ENCODE data around the gene MLLT11.
A peak's percentile ranks its signal among the peaks of the same experiment; 100 is the strongest.

MLLT11 gene

GRCh38 chr1:151067185-151067584 lies 7.0 kb downstream of the MLLT11 start:
- Histone ChIP-seq H4K91ac (ENCODE audit: low read depth, low read length, poor library complexity) (no peak overlapping the region), H3K36me3 (replicated peaks in 1 of 2; ENCODE audit: control insufficient read depth in 2 of 2, insufficient read depth in 2 of 2, low read length in 2 of 2) (peaks cover 16 to 79% of the 10 kb centered on the region in 2 donors), H3K79me1 (ENCODE audit: low read depth, low read length) (no peaks in the 10 kb centered on the region), H3K4me3 (ENCODE audit: low read length in 2 of 2) (no peak overlapping the region), H2BK120ac (ENCODE audit: low read depth, low read length) (no peak overlapping the region), H3K27ac (replicated peaks; ENCODE audit: low read length) (peak overlapping the region; percentile 8), H2BK5ac (ENCODE audit: low read length) (no peak overlapping the region), H3K9me3 (replicated peaks in 1 of 2; ENCODE audit: control insufficient read depth in 2 of 2, insufficient read depth in 1 of 2, low read depth in 1 of 2, low read length in 2 of 2) (peaks cover 0 to 10% of the 10 kb centered on the region in 2 donors), H3K4me1 (ENCODE audit: control insufficient read depth in 2 of 2, insufficient read depth in 1 of 2, low read depth in 1 of 2, low read length in 2 of 2) (peaks cover 0 to 7% of the 10 kb centered on the region in 2 donors), H4K8ac (ENCODE audit: low read depth, low read length) (no peak overlapping the region), H2BK12ac (ENCODE audit: low read length) (no peak overlapping the region), H3K27me3 (ENCODE audit: control insufficient read depth in 3 of 3, insufficient read depth in 3 of 3, low read depth in 1 of 3, low read length in 3 of 3) (no peaks in the 10 kb centered on the region), H2BK15ac (ENCODE audit: low read length) (no peak overlapping the region), H3K4me2 (ENCODE audit: insufficient read depth, low read length, poor library complexity, severe bottlenecking) (no peak overlapping the region), H3K4ac (ENCODE audit: low read length) (no peak overlapping the region), H3K14ac (ENCODE audit: low read length) (no peak overlapping the region), H3K23ac (ENCODE audit: low read depth, low read length, poor library complexity) (no peak overlapping the region), H3K9ac (ENCODE audit: low read depth, low read length, poor library complexity) (no peak overlapping the region), H2AFZ (ENCODE audit: low read length) (no peak overlapping the region), H2AK5ac (ENCODE audit: low read depth, low read length) (no peak overlapping the region), H3K18ac (ENCODE audit: low read length) (no peak overlapping the region)
- DNase-seq (ENCODE audit: low spot score), result no peak
- WGBS, 2 donors (ENCODE audit: extremely low coverage in 2 of 2, insufficient read length in 2 of 2, insufficient replicate concordance in 1 of 2), result no CpG with 5 or more reads among the region's 4 CpGs

- no peak overlapping the region for H3K23ac ChIP-seq (ENCODE audit: low read depth, low read length, poor library complexity)
- peaks cover 15 to 68% of the 10 kb centered on the region in 2 donors for H3K36me3 ChIP-seq (replicated peaks in 1 of 2; ENCODE audit: control insufficient read depth in 2 of 2, insufficient read depth in 2 of 2, low read length in 2 of 2)
- no peak overlapping the region for H4K8ac ChIP-seq (ENCODE audit: low read depth, low read length)
- no peak overlapping the region for H3K9ac ChIP-seq (ENCODE audit: low read depth, low read length, poor library complexity)
- H3K4me1 ChIP-seq (ENCODE audit: control insufficient read depth in 2 of 2, insufficient read depth in 1 of 2, low read depth in 1 of 2, low read length in 2 of 2), result peaks cover 0 to 4% of the 10 kb centered on the region in 2 donors
- no CpG with 5 or more reads among the region's 5 CpGs for WGBS, 2 donors (ENCODE audit: extremely low coverage in 2 of 2, insufficient read length in 2 of 2, insufficient replicate concordance in 1 of 2)
- no peak overlapping the region for H3K4me2 ChIP-seq (ENCODE audit: insufficient read depth, low read length, poor library complexity, severe bottlenecking)
- H3K4me3 ChIP-seq (ENCODE audit: low read length in 2 of 2), result no peak overlapping the region
- no peak overlapping the region for H3K4ac ChIP-seq (ENCODE audit: low read length)
- no peak overlapping the region for H2AK5ac ChIP-seq (ENCODE audit: low read depth, low read length)
- no peak overlapping the region for H2AFZ ChIP-seq (ENCODE audit: low read length)
- H2BK15ac ChIP-seq (ENCODE audit: low read length), result no peak overlapping the region
- H3K27ac ChIP-seq (replicated peaks; ENCODE audit: low read length), result no peak overlapping the region
- no peak overlapping the region for H3K18ac ChIP-seq (ENCODE audit: low read length)
- H3K79me1 ChIP-seq (ENCODE audit: low read depth, low read length), result no peaks in the 10 kb centered on the region
- no peak overlapping the region for H2BK5ac ChIP-seq (ENCODE audit: low read length)
- H3K9me3 ChIP-seq (replicated peaks in 1 of 2; ENCODE audit: control insufficient read depth in 2 of 2, insufficient read depth in 1 of 2, low read depth in 1 of 2, low read length in 2 of 2), result peaks cover 0 to 4% of the 10 kb centered on the region in 2 donors
- no peak overlapping the region for H3K14ac ChIP-seq (ENCODE audit: low read length)
- no peak overlapping the region for H4K91ac ChIP-seq (ENCODE audit: low read depth, low read length, poor library complexity)
- no peak for DNase-seq (ENCODE audit: low spot score)
- no peaks in the 10 kb centered on the region for H3K27me3 ChIP-seq (ENCODE audit: control insufficient read depth in 3 of 3, insufficient read depth in 3 of 3, low read depth in 1 of 3, low read length in 3 of 3)
- H2BK120ac ChIP-seq (ENCODE audit: low read depth, low read length), result no peak overlapping the region
- H2BK12ac ChIP-seq (ENCODE audit: low read length), result no peak overlapping the region
Observed at GRCh38 chr1:151069103-151069486, 8.9 kb downstream of the MLLT11 start.

- peak; percentile 82 for DNase-seq (ENCODE audit: low spot score)
- Histone ChIP-seq H4K91ac (ENCODE audit: low read depth, low read length, poor library complexity) (no peak within 1 kb of the TSS), H2BK120ac (ENCODE audit: low read depth, low read length) (no peak within 1 kb of the TSS), H3K4me3 (ENCODE audit: low read length in 2 of 2) (peak within 1 kb of the TSS; percentile 41 to 83), H3K23ac (ENCODE audit: low read depth, low read length, poor library complexity) (peak within 1 kb of the TSS; percentile 58), H3K9ac (ENCODE audit: low read depth, low read length, poor library complexity) (peak within 1 kb of the TSS; percentile 94), H2BK5ac (ENCODE audit: low read length) (no peak within 1 kb of the TSS), H2BK12ac (ENCODE audit: low read length) (no peak within 1 kb of the TSS), H3K4ac (ENCODE audit: low read length) (peak within 1 kb of the TSS; percentile 32), H3K36me3 (replicated peaks in 1 of 2; ENCODE audit: control insufficient read depth in 2 of 2, insufficient read depth in 2 of 2, low read length in 2 of 2) (peaks cover 11 to 55% of the 10 kb centered on the region in 2 donors), H3K27me3 (ENCODE audit: control insufficient read depth in 3 of 3, insufficient read depth in 3 of 3, low read depth in 1 of 3, low read length in 3 of 3) (no peaks in the 10 kb centered on the region), H2AFZ (ENCODE audit: low read length) (peak within 1 kb of the TSS; percentile 56), H2AK5ac (ENCODE audit: low read depth, low read length) (no peak within 1 kb of the TSS), H3K4me1 (ENCODE audit: control insufficient read depth in 2 of 2, insufficient read depth in 1 of 2, low read depth in 1 of 2, low read length in 2 of 2) (peaks cover 0 to 1% of the 10 kb centered on the region in 2 donors), H3K4me2 (ENCODE audit: insufficient read depth, low read length, poor library complexity, severe bottlenecking) (peak within 1 kb of the TSS; percentile 83), H3K27ac (replicated peaks; ENCODE audit: low read length) (peak within 1 kb of the TSS; percentile 97), H2BK15ac (ENCODE audit: low read length) (no peak within 1 kb of the TSS), H3K79me1 (ENCODE audit: low read depth, low read length) (no peaks in the 10 kb centered on the region), H4K8ac (ENCODE audit: low read depth, low read length) (peak within 1 kb of the TSS; percentile 83), H3K9me3 (replicated peaks in 1 of 2; ENCODE audit: control insufficient read depth in 2 of 2, insufficient read depth in 1 of 2, low read depth in 1 of 2, low read length in 2 of 2) (peaks cover 0 to 4% of the 10 kb centered on the region in 2 donors), H3K14ac (ENCODE audit: low read length) (peak within 1 kb of the TSS; percentile 39), H3K18ac (ENCODE audit: low read length) (peak within 1 kb of the TSS; percentile 99)
- WGBS, 2 donors (ENCODE audit: extremely low coverage in 2 of 2, insufficient read length in 2 of 2, insufficient replicate concordance in 1 of 2), result no CpG with 5 or more reads among the region's 50 CpGs
Observed at GRCh38 chr1:151070474-151071276, 10.5 kb downstream of the MLLT11 start, which contains the start of gene GABPB2. GABPB2 (plus strand) TSS chr1:151070761; CDS start chr1:151088190, 17,429 bp downstream.

- H2BK15ac ChIP-seq (ENCODE audit: low read length), result no peak overlapping the region
- no peak overlapping the region for H3K4me3 ChIP-seq (ENCODE audit: low read length in 2 of 2)
- no peak overlapping the region for H4K91ac ChIP-seq (ENCODE audit: low read depth, low read length, poor library complexity)
Observed at GRCh38 chr1:151072224-151072623, 12.0 kb downstream of the MLLT11 start.

More at GRCh38 chr1:151072224-151072623, 12.0 kb downstream of the MLLT11 start:
- no peak overlapping the region for H3K4ac ChIP-seq (ENCODE audit: low read length)
- no peaks in the 10 kb centered on the region for H3K27me3 ChIP-seq (ENCODE audit: control insufficient read depth in 3 of 3, insufficient read depth in 3 of 3, low read depth in 1 of 3, low read length in 3 of 3)
- H3K27ac ChIP-seq (replicated peaks; ENCODE audit: low read length), result no peak overlapping the region
- no peak overlapping the region for H3K14ac ChIP-seq (ENCODE audit: low read length)
- H2BK5ac ChIP-seq (ENCODE audit: low read length), result no peak overlapping the region
- H4K8ac ChIP-seq (ENCODE audit: low read depth, low read length), result no peak overlapping the region
- H2BK12ac ChIP-seq (ENCODE audit: low read length), result no peak overlapping the region
- no CpG with 5 or more reads among the region's 13 CpGs for WGBS, 2 donors (ENCODE audit: extremely low coverage in 2 of 2, insufficient read length in 2 of 2, insufficient replicate concordance in 1 of 2)
- H3K9me3 ChIP-seq (replicated peaks in 1 of 2; ENCODE audit: control insufficient read depth in 2 of 2, insufficient read depth in 1 of 2, low read depth in 1 of 2, low read length in 2 of 2), result no peaks in the 10 kb centered on the region
- no peak overlapping the region for H2AK5ac ChIP-seq (ENCODE audit: low read depth, low read length)
- H3K23ac ChIP-seq (ENCODE audit: low read depth, low read length, poor library complexity), result no peak overlapping the region
- DNase-seq (ENCODE audit: low spot score), result no peak
- H3K36me3 ChIP-seq (replicated peaks in 1 of 2; ENCODE audit: control insufficient read depth in 2 of 2, insufficient read depth in 2 of 2, low read length in 2 of 2), result peaks cover 2 to 42% of the 10 kb centered on the region in 2 donors
- H3K4me1 ChIP-seq (ENCODE audit: control insufficient read depth in 2 of 2, insufficient read depth in 1 of 2, low read depth in 1 of 2, low read length in 2 of 2), result peaks cover 0 to 1% of the 10 kb centered on the region in 2 donors
- no peaks in the 10 kb centered on the region for H3K79me1 ChIP-seq (ENCODE audit: low read depth, low read length)
- H3K9ac ChIP-seq (ENCODE audit: low read depth, low read length, poor library complexity), result no peak overlapping the region
- no peak overlapping the region for H3K4me2 ChIP-seq (ENCODE audit: insufficient read depth, low read length, poor library complexity, severe bottlenecking)
- H2AFZ ChIP-seq (ENCODE audit: low read length), result no peak overlapping the region
- no peak overlapping the region for H2BK120ac ChIP-seq (ENCODE audit: low read depth, low read length)
- H3K18ac ChIP-seq (ENCODE audit: low read length), result no peak overlapping the region

All from neuronal stem cell (in vitro differentiated cells).